H1 (cell line): ENCODE data around the gene RAB22A. TPM values are rescaled to one million over a fixed set of nuclear protein-coding genes. Genes with fewer than 3 reads are reported as not detected.

Experiments
- CTCF ChIA-PET: fragments of 300-600 bp; sonication (Branson Sonifier 250); formaldehyde crosslinking; loops from one replicate; lab custom pipeline; 2021; ENCODE audit not compliant: partially characterized antibody; lab: Charles Lee
- POLR2A ChIA-PET: fragments of 300-600 bp; sonication (Branson Sonifier 250); formaldehyde crosslinking; loops from one replicate; lab custom pipeline; 2021; ENCODE audit warnings: inconsistent platforms; ENCODE audit not compliant: partially characterized antibody; lab: Charles Lee
- DNase-seq, 2 experiments: peaks; one replicate each; pipeline versions ENCODE4 v3.0.0 to v3.0.0-alpha.2; 2010 to 2022; ENCODE audit warnings: low spot score in 2 of 2, low read depth in 1 of 2, mixed read lengths in 1 of 2
- FAIRE-seq: peaks from 2 replicates; lab custom pipeline; 2011; peaks lifted over from hg19 to GRCh38; lab: Jason Lieb, UNC
- H2AFZ ChIP-seq: 2 replicates; pipeline ENCODE4 v1.8.1; 2012; ENCODE audit warnings: low read length, inconsistent platforms
- H2AK5ac ChIP-seq: 2 replicates; pipeline ENCODE4 v1.6.1; 2013; ENCODE audit warnings: low read depth, low read length
- H2BK120ac ChIP-seq: replicated peaks from 2 replicates; pipeline ENCODE3; 2013; ENCODE audit warnings: low read depth, low read length, inconsistent platforms
- H2BK12ac ChIP-seq: 2 replicates; pipeline ENCODE4 v1.6.1; 2013; ENCODE audit warnings: low read depth, low read length
- H2BK15ac ChIP-seq: 2 replicates; pipeline ENCODE4 v1.6.1; 2013; ENCODE audit warnings: low read length
- H2BK20ac ChIP-seq: 2 replicates; pipeline ENCODE4 v1.6.1; 2013; ENCODE audit warnings: low read length
- H2BK5ac ChIP-seq: 2 replicates; pipeline ENCODE4 v1.6.1; 2013; ENCODE audit warnings: low read depth, low read length
- H3K14ac ChIP-seq: 2 replicates; pipeline ENCODE4 v1.6.1; 2013; ENCODE audit warnings: inconsistent platforms; ENCODE audit not compliant: insufficient read length
- H3K18ac ChIP-seq: 2 replicates; pipeline ENCODE4 v1.6.1; 2013; ENCODE audit warnings: low read length; ENCODE audit errors: extremely low read depth
- H3K23ac ChIP-seq: 2 replicates; pipeline ENCODE4 v1.6.1; 2013; ENCODE audit warnings: inconsistent platforms; ENCODE audit not compliant: insufficient read length
- H3K23me2 ChIP-seq: 2 replicates; pipeline ENCODE4 v1.6.1; 2013; ENCODE audit warnings: low read depth, low read length
- H3K27ac ChIP-seq: 2 replicates; pipeline ENCODE4 v1.6.1; 2011; ENCODE audit warnings: low read depth, low read length, inconsistent platforms
- H3K27me3 ChIP-seq, 4 experiments: replicated peaks in 1 of 4; 1 replicate in 1 of 4; 2 replicates in 3 of 4; pipeline versions ENCODE4 v1.6.1 to v1.8.1; 2011 to 2013; ENCODE audit warnings: low read length in 3 of 4, mild to moderate bottlenecking in 3 of 4, inconsistent platforms in 2 of 4, mixed read lengths in 2 of 4, moderate library complexity in 1 of 4; ENCODE audit not compliant: control insufficient read depth in 3 of 4, insufficient read depth in 3 of 4; ENCODE audit errors: extremely low read depth in 1 of 4
- H3K36me3 ChIP-seq, 4 experiments: 2 replicates each; pipeline versions ENCODE4 v1.6.1 to v1.8.1; 2011 to 2013; ENCODE audit warnings: mild to moderate bottlenecking in 4 of 4, low read length in 3 of 4, moderate library complexity in 2 of 4, control low read depth in 1 of 4, inconsistent platforms in 1 of 4; ENCODE audit not compliant: insufficient read depth in 4 of 4, control insufficient read depth in 2 of 4
- H3K4ac ChIP-seq: replicated peaks from 2 replicates; pipeline ENCODE3; 2013; ENCODE audit warnings: low read length, low read depth, mixed read lengths, inconsistent platforms; ENCODE audit not compliant: insufficient read length
- H3K4me1 ChIP-seq, 4 experiments: replicated peaks in 1 of 4; 1 replicate in 1 of 4; 2 replicates in 3 of 4; pipeline versions ENCODE4 v1.6.1 to v1.8.1; 2011 to 2013; ENCODE audit warnings: low read length in 3 of 4, inconsistent platforms in 2 of 4, mixed read lengths in 1 of 4; ENCODE audit not compliant: insufficient read depth in 4 of 4, control insufficient read depth in 3 of 4
- H3K4me2 ChIP-seq, 2 experiments: 2 replicates each; pipeline versions ENCODE4 v1.6.1 to v1.8.1; 2011 to 2013; ENCODE audit warnings: low read depth in 2 of 2, low read length in 2 of 2, control low read depth in 1 of 2, inconsistent platforms in 1 of 2, mild to moderate bottlenecking in 1 of 2; ENCODE audit not compliant: insufficient read depth in 1 of 2
- H3K4me3 ChIP-seq, 4 experiments: fragments of 200-600, 300-600 bp in 1 of 4; sonication (generic), shearing (Covaris generic), sonication (Bioruptor Twin) in 1 of 4; 2 replicates each; pipeline versions ENCODE4 v1.5.1 to v1.8.1; 2011 to 2016; ENCODE audit warnings: low read length in 4 of 4, low read depth in 3 of 4, control low read depth in 2 of 4, inconsistent platforms in 2 of 4, mild to moderate bottlenecking in 2 of 4, mixed read lengths in 1 of 4, moderate library complexity in 1 of 4; ENCODE audit not compliant: insufficient read depth in 2 of 4; ENCODE audit errors: extremely low read depth in 1 of 4
- H3K56ac ChIP-seq: replicated peaks from 2 replicates; pipeline ENCODE3; 2013; ENCODE audit warnings: low read depth, mild to moderate bottlenecking, mixed read lengths, low read length, inconsistent platforms; ENCODE audit not compliant: insufficient read length
- H3K79me1 ChIP-seq: 2 replicates; pipeline ENCODE4 v1.6.1; 2013; ENCODE audit warnings: low read depth, low read length, control low read depth
- H3K79me2 ChIP-seq, 2 experiments: 2 replicates each; pipeline versions ENCODE4 v1.6.1 to v1.8.1; 2012 to 2013; ENCODE audit warnings: low read length in 2 of 2, mild to moderate bottlenecking in 2 of 2, inconsistent platforms in 1 of 2; ENCODE audit not compliant: insufficient read depth in 2 of 2, control insufficient read depth in 1 of 2
- H3K9ac ChIP-seq, 4 experiments: replicated peaks in 1 of 4; 1 replicate in 1 of 4; 2 replicates in 3 of 4; pipeline versions ENCODE4 v1.6.1 to v1.8.1; 2011 to 2013; ENCODE audit warnings: low read depth in 3 of 4, low read length in 3 of 4, control low read depth in 2 of 4, mild to moderate bottlenecking in 2 of 4, moderate library complexity in 2 of 4, inconsistent platforms in 1 of 4; ENCODE audit errors: extremely low read depth in 1 of 4
- H3K9me3 ChIP-seq, 2 experiments: 2 replicates each; pipeline versions ENCODE4 v1.6.1 to v1.8.1; 2012 to 2013; ENCODE audit warnings: mild to moderate bottlenecking in 2 of 2, moderate library complexity in 2 of 2, control low read depth in 1 of 2, inconsistent platforms in 1 of 2, low read depth in 1 of 2, low read length in 1 of 2, mixed read lengths in 1 of 2; ENCODE audit not compliant: insufficient read depth in 2 of 2
- H4K20me1 ChIP-seq, 2 experiments: replicated peaks in 1 of 2; 2 replicates each; pipeline versions ENCODE3 to v1.8.1; 2011 to 2013; ENCODE audit warnings: inconsistent platforms in 2 of 2, low read length in 2 of 2, mild to moderate bottlenecking in 1 of 2; ENCODE audit not compliant: insufficient read depth in 2 of 2, control insufficient read depth in 1 of 2
- H4K5ac ChIP-seq: 2 replicates; pipeline ENCODE4 v1.6.1; 2013; ENCODE audit warnings: low read length, low read depth, mixed read lengths, inconsistent platforms; ENCODE audit not compliant: insufficient read length
- H4K8ac ChIP-seq: 2 replicates; pipeline ENCODE4 v1.8.0; 2013; ENCODE audit warnings: mild to moderate bottlenecking, moderate library complexity, low read length, inconsistent platforms; ENCODE audit not compliant: insufficient read depth; ENCODE audit errors: extremely low read depth
- H4K91ac ChIP-seq: replicated peaks from 2 replicates; pipeline ENCODE3; 2013; ENCODE audit warnings: low read length, mixed read lengths, inconsistent platforms; ENCODE audit not compliant: insufficient read length
- CEBPB ChIP-seq: IDR thresholded peaks from 2 replicates; pipeline ENCODE4 v1.6.1; 2012; ENCODE audit warnings: low read depth, low read length
- CHD1 ChIP-seq: IDR thresholded peaks from 2 replicates; pipeline ENCODE4 v1.6.1; 2012; ENCODE audit warnings: low read depth, low read length, improper control_type of control experiment
- CHD2 ChIP-seq: IDR thresholded peaks from 2 replicates; pipeline ENCODE4 v1.6.1; 2012; ENCODE audit warnings: low read length, improper control_type of control experiment
- FOSL1 ChIP-seq: IDR thresholded peaks from 2 replicates; pipeline ENCODE4 v1.6.1; 2011; ENCODE audit warnings: mild to moderate bottlenecking, low read depth, low read length, moderate library complexity; ENCODE audit not compliant: insufficient read depth
- GABPA ChIP-seq: IDR thresholded peaks from 2 replicates; pipeline ENCODE4 v1.6.1; 2011; ENCODE audit warnings: mild to moderate bottlenecking, low read length, moderate library complexity, borderline replicate concordance; ENCODE audit not compliant: insufficient read depth
- MAX ChIP-seq: IDR thresholded peaks from 2 replicates; pipeline ENCODE4 v1.6.1; 2012; ENCODE audit warnings: inconsistent platforms
- RBBP5 ChIP-seq: IDR thresholded peaks from 2 replicates; pipeline ENCODE4 v1.7.1; 2012; ENCODE audit warnings: low read depth, mild to moderate bottlenecking, inconsistent platforms, low read length, moderate library complexity, borderline replicate concordance
- SAP30 ChIP-seq: fragments of 300-600 bp; sonication (generic); IDR thresholded peaks from 2 replicates; pipeline ENCODE4 v1.7.1; 2012; ENCODE audit warnings: low read length, moderate library complexity, mild to moderate bottlenecking, inconsistent platforms; ENCODE audit not compliant: insufficient read depth, insufficient replicate concordance
- SIRT6 ChIP-seq: IDR thresholded peaks from one replicate; pipeline ENCODE4 v1.7.1; 2012; ENCODE audit warnings: low read length, inconsistent platforms
- SIX5 ChIP-seq: IDR thresholded peaks from 2 replicates; pipeline ENCODE4 v1.6.1; 2011; ENCODE audit warnings: mild to moderate bottlenecking, low read depth, low read length
- SP4 ChIP-seq: IDR thresholded peaks from 2 replicates; pipeline ENCODE4 v1.6.1; 2012; ENCODE audit warnings: low read length, inconsistent platforms
- TAF1 ChIP-seq: IDR thresholded peaks from 2 replicates; pipeline ENCODE4 v1.6.1; 2011; ENCODE audit warnings: mild to moderate bottlenecking, low read depth, low read length
- TBP ChIP-seq: IDR thresholded peaks from 2 replicates; pipeline ENCODE4 v1.6.1; 2011; ENCODE audit warnings: low read depth, low read length, improper control_type of control experiment
- TCF12 ChIP-seq: IDR thresholded peaks from 2 replicates; pipeline ENCODE4 v1.6.1; 2011; ENCODE audit warnings: low read depth, mild to moderate bottlenecking, low read length
- YY1 ChIP-seq: IDR thresholded peaks from 2 replicates; pipeline ENCODE4 v1.6.1; 2011; ENCODE audit warnings: low read depth, mild to moderate bottlenecking, low read length
- ZNF274 ChIP-seq: IDR thresholded peaks from 2 replicates; pipeline ENCODE4 v1.7.0; 2012; ENCODE audit warnings: low read length, borderline replicate concordance; ENCODE audit errors: extremely low read depth
- WGBS, 2 experiments: shearing (Covaris generic) in 1 of 2; methylation state at CpG; one replicate each; pipeline versions ENCODE4 v1.1.6 to v1.1.7; 2013 to 2015; ENCODE audit warnings: low lambda C conversion rate in 2 of 2, mixed read lengths in 2 of 2, inconsistent platforms in 1 of 2, low coverage in 1 of 2, missing lambda C conversion rate in 1 of 2; ENCODE audit not compliant: insufficient replicate concordance in 2 of 2, insufficient coverage in 1 of 2, insufficient read length in 1 of 2; ENCODE audit errors: extremely low coverage in 1 of 2, missing lambda C conversion rate in 1 of 2; 5-methylcytosine and 5-hydroxymethylcytosine counted together
- polyA plus RNA-seq, 7 experiments: library from polyadenylated mRNA; depleted of rRNA in 3 of 7; stranded (reverse) in 5 of 7; unstranded in 2 of 7; fragments of >200 nt in 5 of 7; fragments of 200-250 nt in 2 of 7; gene quantifications; 1 replicate in 5 of 7; 2 replicates in 1 of 7; 4 replicates in 1 of 7; pipeline versions ENCODE4 v1.2.1 to v1.2.3, GENCODE V29; 2011 to 2013; ENCODE audit warnings: missing spikeins in 2 of 7, mixed read lengths in 2 of 7
- total RNA-seq: library from RNA; stranded (reverse); fragmentation: NEBNext Ultra II Directional; extraction: Animal tissue kit (Norgen Biotek cat#: 25700); gene quantifications from 2 replicates; pipeline ENCODE4 v1.2.1, GENCODE V29; 2021

The RAB22A gene
- total and polyA plus RNA-seq, 2 of the 8 experiments (the other 6 are each of a cell fraction or from before 2014, with no cell fraction given), result 3.1 to 6.6 TPM

- H2BK5ac ChIP-seq, result no peak overlapping the region
- no peak overlapping the region for H2AK5ac ChIP-seq
- H3K23me2 ChIP-seq, result no peaks in the 10 kb centered on the region
- H3K79me2 ChIP-seq, result no peaks in the 10 kb centered on the region
- H3K79me1 ChIP-seq, result no peaks in the 10 kb centered on the region
- no peak overlapping the region for H3K27ac ChIP-seq
- no peak overlapping the region for H3K4me3 ChIP-seq
- H3K4me2 ChIP-seq, result no peak overlapping the region
- no peak overlapping the region for H2BK15ac ChIP-seq
- no peak overlapping the region for H3K4ac ChIP-seq
- no peak overlapping the region for H3K14ac ChIP-seq
- H4K91ac ChIP-seq, result no peak overlapping the region
- H3K27me3 ChIP-seq, result no peaks in the 10 kb centered on the region
- peaks cover 2 to 10% (median 3%) of the 10 kb centered on the region in 4 experiments; a peak in 5 of 7 replicates for H3K4me1 ChIP-seq
- CTCF ChIA-PET, result interaction anchor here (1.1 to 2.0 kb wide), 2 partner anchors 13 to 99 kb away, joined by 4 to 11 read pairs; no protein-coding TSS in a partner anchor
- H3K23ac ChIP-seq, result no peak overlapping the region
- H4K5ac ChIP-seq, result no peak overlapping the region
- FAIRE-seq (no peak), DNase-seq (no peak)
- H3K9me3 ChIP-seq, result no peaks in the 10 kb centered on the region
- H4K8ac ChIP-seq, result no peak overlapping the region
- 92% methylated on average over 5 of the region's 5 CpGs; no CpG with 5 or more reads in 1 of the 2 experiments for WGBS, 2 experiments
- H2BK20ac ChIP-seq, result no peak overlapping the region
- no peak overlapping the region for H2AFZ ChIP-seq
- POLR2A ChIA-PET, result interaction anchor here (1.2 kb wide), 1 partner anchor 42 kb away, joined by 3 read pairs; no protein-coding TSS in a partner anchor
- no peak overlapping the region for H2BK120ac ChIP-seq
- no peak overlapping the region for H3K9ac ChIP-seq
- 0 out of 8 replicates have a peak, but pooled peaks cover 0 to 4% (median 0%) of the 10 kb centered on the region in 4 experiments for H3K36me3 ChIP-seq
- H3K18ac ChIP-seq, result no peak overlapping the region
- no peak overlapping the region for H2BK12ac ChIP-seq
- peaks cover 0 to 4% of the 10 kb centered on the region in 2 experiments for H4K20me1 ChIP-seq
- no peak overlapping the region for H3K56ac ChIP-seq
- TF ChIP-seq MAX (no peak), ZNF274 (no peak), SIRT6 (no peak), SIX5 (no peak), SP4 (no peak), FOSL1 (no peak), RBBP5 (no peak), CHD1 (no peak), TAF1 (no peak), CHD2 (no peak), TCF12 (no peak), YY1 (no peak), CEBPB (no peak), SAP30 (no peak), GABPA (no peak), TBP (no peak)
Observed at GRCh38 chr20:58260006-58260405, 49.5 kb upstream of the RAB22A start.
